GM18505 (cell line): Measurements from ENCODE around the gene ARMC5.
A peak's percentile ranks its signal among the peaks of the same experiment; 100 is the strongest.
"Not testable (repeated sequence)": the region's sequence is repeated elsewhere in the genome, so short reads cannot be mapped to it uniquely, and the experiment has no call there.

ENCODE experiments used
- ATAC-seq: cut with Tn5 transposase; IDR thresholded peaks from one replicate; pipeline ENCODE4 v1.9.1; 2021; ENCODE audit not compliant: unreplicated experiment
- POLR2A ChIP-seq: IDR thresholded peaks from 4 replicates; pipeline ENCODE4 v1.6.1; 2011; ENCODE audit warnings: borderline replicate concordance; ENCODE audit not compliant: insufficient read depth, insufficient read length; ENCODE audit errors: extremely low read depth

Gene ARMC5, protein sequence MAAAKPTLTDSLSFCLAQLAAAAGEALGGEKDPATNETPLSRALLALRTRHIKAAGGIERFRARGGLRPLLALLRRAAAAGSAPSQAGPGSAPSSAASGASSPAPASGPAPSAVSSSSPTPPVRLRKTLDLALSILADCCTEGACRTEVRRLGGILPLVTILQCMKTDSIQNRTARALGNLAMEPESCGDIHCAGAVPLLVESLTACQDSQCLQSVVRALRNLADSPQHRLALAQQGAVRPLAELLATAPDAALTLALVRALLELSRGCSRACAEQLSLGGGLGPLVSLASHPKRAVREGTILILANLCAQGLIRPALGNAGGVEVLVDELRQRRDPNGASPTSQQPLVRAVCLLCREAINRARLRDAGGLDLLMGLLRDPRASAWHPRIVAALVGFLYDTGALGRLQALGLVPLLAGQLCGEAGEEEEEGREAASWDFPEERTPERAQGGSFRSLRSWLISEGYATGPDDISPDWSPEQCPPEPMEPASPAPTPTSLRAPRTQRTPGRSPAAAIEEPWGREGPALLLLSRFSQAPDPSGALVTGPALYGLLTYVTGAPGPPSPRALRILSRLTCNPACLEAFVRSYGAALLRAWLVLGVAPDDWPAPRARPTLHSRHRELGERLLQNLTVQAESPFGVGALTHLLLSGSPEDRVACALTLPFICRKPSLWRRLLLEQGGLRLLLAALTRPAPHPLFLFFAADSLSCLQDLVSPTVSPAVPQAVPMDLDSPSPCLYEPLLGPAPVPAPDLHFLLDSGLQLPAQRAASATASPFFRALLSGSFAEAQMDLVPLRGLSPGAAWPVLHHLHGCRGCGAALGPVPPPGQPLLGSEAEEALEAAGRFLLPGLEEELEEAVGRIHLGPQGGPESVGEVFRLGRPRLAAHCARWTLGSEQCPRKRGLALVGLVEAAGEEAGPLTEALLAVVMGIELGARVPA

GRCh38 chr16:31458844-31459686 lies at the start of gene ARMC5:
TSS of gene ARMC5 (plus strand) at chr16:31459501. CDS start at chr16:31459525, 24 bp downstream.
- peak; percentile 91 for TF ChIP-seq POLR2A
- peak; percentile 71 for ATAC-seq

DNA sequence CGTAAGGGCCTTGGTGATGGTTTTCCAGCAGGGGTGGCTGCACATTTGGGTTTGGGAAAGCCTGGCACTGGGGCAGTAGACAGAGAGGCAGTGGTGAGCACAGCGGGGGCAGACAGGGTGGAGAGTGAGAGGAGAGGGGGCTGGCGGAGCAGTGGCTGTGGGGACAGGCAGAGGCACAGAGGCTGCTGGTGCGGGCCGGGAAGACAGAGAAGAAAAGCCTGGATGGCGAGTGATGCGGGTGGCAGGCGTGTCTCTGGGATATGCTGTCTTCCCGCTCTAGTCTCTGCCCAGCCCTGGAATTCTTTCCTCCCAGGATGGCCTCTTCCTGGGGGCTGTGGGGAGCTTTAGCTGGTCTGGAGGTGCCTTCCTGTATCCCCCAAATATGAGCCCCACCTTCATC lies 49.2 kb upstream of the ARMC5 start:
- no peak for TF ChIP-seq POLR2A
- ATAC-seq: no peak

DNA sequence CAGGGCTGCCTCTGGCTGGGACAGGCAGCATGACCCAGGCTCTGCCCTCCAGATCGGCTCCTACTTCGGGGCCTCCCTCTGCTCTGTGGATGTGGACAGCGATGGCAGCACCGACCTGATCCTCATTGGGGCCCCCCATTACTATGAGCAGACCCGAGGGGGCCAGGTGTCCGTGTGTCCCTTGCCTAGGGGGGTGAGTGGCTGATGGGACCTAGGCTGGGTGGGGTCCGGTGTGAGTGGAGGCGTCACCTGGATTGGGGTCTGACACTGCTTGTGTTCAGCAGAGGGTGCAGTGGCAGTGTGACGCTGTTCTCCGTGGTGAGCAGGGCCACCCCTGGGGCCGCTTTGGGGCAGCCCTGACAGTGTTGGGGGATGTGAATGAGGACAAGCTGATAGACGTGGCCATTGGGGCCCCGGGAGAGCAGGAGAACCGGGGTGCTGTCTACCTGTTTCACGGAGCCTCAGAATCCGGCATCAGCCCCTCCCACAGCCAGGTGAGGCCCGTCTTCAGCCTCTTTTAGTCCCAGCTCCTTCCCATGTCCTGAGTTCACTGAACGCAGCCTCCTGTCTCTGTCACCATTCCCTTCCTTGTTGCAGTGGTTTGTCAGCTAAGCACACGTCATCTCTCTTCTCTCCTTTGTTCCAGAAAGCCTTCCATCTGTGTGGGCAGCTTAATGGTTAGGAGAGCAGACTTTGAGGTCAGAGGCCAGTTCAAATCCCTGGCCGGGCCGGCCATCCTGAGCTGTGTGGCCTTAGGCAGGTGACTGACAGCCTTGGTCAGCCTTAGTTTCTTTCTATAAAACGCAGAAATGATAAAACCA lies 48.1 kb upstream of the ARMC5 start:
- no peak for TF ChIP-seq POLR2A
- no peak for ATAC-seq

DNA sequence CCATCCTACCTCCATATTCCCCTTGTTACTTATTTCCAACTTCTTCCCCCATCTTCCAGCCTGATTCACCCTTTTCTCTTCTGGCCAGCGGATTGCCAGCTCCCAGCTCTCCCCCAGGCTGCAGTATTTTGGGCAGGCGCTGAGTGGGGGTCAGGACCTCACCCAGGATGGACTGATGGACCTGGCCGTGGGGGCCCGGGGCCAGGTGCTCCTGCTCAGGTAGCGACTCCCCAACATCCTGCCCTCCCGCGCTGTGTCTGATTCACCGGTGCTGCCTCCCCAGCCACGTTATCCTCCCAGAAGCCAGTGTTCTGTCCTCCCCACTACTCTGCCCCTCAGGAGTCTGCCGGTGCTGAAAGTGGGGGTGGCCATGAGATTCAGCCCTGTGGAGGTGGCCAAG lies 46.6 kb upstream of the ARMC5 start:
- ATAC-seq: no peak
- TF ChIP-seq POLR2A: no peak

DNA sequence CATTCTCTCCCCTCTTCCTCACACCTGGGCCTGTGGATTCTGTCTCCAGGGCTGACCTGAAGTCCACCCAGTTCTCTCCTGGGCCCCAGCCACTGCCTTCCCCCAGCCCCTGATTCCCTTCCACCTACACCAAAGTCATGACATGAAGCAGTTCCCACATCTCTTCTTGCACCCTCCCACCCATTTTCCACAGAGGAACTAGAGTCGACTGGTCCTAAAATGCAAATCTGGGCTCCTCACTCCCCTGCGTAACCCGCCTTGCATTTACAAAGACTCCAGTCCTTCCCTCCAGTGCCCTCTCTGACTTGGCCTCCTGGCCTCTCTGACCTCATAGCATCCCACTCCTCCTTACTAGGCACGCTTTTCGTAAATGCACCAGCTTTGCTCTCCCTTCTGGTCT lies 45.9 kb upstream of the ARMC5 start:
- no peak for TF ChIP-seq POLR2A
- no peak for ATAC-seq

DNA sequence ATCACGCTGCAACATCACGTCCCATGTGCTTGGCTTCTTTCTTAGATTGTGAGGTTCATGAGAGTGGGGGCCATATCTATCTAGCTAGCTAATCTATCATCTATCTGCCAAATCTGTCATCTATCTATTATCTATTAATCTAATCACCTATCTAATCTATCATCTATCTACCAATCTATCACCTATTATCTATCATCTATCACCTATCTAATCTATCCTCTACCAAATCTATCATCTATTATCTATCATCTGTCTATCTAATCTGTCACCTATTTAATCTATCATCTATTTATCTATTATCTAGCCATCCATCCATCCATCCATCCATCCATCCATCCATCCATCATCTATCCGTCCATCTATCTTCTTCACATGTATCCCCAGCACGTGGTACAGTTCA lies 45.4 kb upstream of the ARMC5 start:
- no peak for TF ChIP-seq POLR2A
- ATAC-seq: no peak

GRCh38 chr16:31414706-31415105 lies 44.6 kb upstream of the ARMC5 start:
- TF ChIP-seq POLR2A: no peak
- no peak for ATAC-seq

DNA sequence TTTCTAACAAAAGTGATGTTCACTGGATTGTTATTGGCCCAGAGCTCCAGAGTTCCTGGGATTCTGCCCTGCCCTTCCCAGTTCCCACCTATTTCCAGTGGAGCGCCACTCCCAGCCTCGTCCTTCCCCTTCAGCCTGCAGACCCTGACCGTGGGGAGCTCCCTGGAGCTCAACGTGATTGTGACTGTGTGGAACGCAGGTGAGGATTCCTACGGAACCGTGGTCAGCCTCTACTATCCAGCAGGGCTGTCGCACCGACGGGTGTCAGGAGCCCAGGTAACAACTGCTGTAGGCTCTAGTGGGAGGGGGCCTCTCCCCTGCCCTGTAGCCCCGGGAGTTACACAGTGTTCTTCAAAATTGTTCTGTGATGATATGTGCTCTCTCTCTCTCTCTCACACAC lies 42.9 kb upstream of the ARMC5 start:
- no peak for TF ChIP-seq POLR2A
- no peak for ATAC-seq

DNA sequence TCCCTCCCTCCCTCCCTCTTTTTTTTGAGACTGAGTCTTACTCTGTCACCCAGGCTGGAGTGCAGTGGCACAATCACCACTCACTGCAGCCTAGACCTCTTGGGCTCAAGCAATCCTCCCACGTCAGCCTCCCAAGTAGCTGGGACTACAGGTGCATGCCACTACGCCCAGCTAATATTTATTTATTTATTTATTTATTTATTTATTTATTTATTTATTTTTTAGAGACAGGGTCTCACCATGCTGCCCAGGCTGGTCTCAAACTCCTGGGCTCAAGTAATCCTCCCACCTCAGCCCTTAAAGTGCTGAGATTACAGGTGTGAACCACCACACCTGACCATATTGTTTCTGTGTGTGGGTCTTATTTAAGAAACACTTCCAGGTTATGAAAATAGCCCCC lies 42.3 kb upstream of the ARMC5 start:
- ATAC-seq: not testable (repeated sequence)

DNA sequence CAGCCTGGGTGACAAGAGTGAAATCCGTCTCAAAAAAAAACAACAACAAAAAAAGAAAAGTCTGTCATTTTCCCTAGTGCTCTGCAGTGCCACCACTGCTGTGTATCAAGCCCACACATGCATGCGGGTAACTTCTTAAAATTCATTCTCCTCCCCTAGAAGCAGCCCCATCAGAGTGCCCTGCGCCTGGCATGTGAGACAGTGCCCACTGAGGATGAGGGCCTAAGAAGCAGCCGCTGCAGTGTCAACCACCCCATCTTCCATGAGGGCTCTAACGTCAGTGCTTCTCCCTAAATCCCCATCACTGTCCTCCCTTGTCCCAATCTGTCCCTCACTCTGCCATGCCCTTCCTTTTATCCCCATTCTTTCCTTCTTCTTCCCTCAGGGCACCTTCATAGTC lies 41.4 kb upstream of the ARMC5 start:
- TF ChIP-seq POLR2A: no peak
- no peak for ATAC-seq

DNA sequence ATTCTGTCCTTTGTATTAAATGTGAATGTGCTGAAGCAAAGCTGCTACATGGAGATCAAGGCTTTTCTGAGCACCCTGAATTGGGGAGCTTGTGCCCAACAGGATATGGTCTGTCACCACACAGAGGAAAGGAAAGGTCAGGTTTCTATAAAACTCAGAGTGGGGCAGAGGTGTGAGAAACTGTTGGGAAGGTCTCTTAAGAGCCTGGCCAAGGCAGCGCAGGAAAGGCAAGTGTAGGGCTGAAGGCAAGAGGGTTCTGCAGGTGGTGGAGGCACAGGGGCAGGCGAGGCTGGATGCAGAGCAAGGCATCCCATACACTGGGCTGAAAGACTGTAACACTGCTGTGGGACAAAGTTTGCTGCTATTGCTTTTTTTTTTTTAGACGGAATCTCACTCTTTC lies 39.3 kb upstream of the ARMC5 start:
- no peak for ATAC-seq
- no peak for TF ChIP-seq POLR2A

GRCh38 chr16:31421587-31421986 lies 37.7 kb upstream of the ARMC5 start:
- no peak for ATAC-seq
- TF ChIP-seq POLR2A: no peak
